ENCODE data around the gene ESR1.
"Not testable (repeated sequence)": the region's sequence is repeated elsewhere in the genome, so short reads cannot be mapped to it uniquely, and the experiment has no call there.

DNA sequence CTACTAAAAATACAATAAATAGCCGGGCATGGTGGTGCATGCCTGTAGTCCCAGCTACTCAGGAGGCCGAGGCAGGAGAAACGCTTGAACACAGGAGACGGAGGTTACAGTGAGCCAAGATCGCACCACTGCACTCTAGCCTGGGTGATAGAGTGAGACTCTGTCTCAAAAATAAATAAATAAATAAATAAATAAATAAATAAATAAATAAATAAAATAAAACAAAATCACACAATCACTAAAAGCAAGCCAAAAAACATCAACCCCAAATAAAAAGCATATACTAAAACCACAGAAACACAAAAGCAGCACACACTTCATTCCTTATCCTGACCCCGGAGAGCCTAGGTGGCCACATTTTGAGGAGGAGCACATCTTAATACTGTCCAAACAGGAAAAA is 330.9 kb downstream of the ESR1 start:
- TF ChIP-seq EZH2 (IDR thresholded peaks at IDR 0.05; ENCODE audit: low read length): not testable (repeated sequence)
- TF ChIP-seq, protein P1, sequence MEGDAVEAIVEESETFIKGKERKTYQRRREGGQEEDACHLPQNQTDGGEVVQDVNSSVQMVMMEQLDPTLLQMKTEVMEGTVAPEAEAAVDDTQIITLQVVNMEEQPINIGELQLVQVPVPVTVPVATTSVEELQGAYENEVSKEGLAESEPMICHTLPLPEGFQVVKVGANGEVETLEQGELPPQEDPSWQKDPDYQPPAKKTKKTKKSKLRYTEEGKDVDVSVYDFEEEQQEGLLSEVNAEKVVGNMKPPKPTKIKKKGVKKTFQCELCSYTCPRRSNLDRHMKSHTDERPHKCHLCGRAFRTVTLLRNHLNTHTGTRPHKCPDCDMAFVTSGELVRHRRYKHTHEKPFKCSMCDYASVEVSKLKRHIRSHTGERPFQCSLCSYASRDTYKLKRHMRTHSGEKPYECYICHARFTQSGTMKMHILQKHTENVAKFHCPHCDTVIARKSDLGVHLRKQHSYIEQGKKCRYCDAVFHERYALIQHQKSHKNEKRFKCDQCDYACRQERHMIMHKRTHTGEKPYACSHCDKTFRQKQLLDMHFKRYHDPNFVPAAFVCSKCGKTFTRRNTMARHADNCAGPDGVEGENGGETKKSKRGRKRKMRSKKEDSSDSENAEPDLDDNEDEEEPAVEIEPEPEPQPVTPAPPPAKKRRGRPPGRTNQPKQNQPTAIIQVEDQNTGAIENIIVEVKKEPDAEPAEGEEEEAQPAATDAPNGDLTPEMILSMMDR (optimal IDR thresholded peaks at IDR 0.05 in 1 of 3, IDR thresholded peaks at IDR 0.05 in 1 of 3, conservative IDR thresholded peaks at IDR 0.05 in 1 of 3; ENCODE audit: extremely low read depth in 1 of 3, insufficient read depth in 2 of 3, low read length in 3 of 3): not testable (repeated sequence)

Measured in keratinocyte (primary cell).